ENCODE data around the gene CDK4.
"Not testable (repeated sequence)": the region's sequence is repeated elsewhere in the genome, so short reads cannot be mapped to it uniquely, and the experiment has no call there.

Gene CDK4

DNA sequence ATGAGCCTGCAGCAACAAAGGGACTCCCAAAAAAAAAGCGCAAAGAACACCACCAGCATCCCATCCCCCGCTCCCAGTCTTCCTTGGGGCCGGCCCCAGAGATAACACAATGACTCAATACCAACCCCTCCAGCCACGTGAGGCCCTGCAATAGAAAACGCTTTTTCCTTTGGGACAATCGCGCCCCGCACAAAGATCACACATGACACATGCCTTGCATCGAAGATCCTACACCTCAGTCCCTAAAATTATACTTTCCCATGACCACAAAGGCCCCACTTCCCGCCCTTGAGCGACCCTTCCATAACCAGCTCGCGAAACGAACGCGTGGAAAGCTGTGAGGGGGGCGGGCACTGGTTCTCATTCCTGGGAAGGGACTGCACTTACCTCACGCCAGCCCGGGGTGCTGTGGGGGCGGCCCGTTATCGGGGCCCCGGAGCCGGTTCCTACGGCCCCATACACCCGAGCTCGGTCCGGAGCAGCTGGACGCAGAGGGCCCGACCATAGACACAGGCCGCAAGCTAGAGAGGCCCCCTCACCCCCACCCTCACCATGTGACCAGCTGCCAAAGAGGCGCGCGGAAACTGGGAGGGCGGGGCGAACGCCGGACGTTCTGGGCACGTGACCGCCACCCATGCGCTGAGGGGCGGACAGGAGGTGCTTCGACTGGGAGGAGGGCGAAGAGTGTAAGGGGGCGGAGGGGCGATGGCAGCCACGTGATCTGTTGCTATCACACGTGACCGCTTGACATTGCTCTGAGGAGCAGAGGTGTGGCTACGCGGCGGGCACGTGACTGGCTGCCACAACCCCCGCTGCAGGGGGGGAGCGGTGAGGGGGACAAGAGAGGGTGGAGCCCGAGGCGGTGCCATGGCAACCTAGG lies at the start of gene CDK4:
Gene CDK4 (minus strand): TSS at position 523 of the 880 bp plus-strand sequence. CDS start 593 bp downstream, outside the sequence.
- DNase-seq (ENCODE audit: low spot score), result peak; percentile 100

DNA sequence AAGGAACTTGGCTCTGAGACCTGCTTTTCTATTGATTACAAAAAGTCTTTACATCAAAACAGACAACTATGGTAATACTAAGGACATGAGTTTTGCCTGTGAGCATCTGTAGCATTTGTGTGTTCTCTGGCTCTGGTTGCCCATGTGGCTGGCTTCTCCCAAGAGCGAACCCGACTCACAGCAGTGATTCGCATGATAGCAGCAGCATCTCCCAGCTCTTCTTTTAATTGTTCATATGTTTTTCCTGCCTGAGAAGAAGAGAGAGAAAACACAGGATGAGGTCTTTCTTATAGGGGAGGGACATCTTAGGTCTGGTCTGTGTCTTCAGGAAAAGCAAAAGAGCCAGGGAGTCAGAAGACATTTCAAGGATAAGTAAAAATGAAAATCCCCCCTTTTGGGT lies 48.9 kb upstream of the CDK4 start:
- DNase-seq (ENCODE audit: low spot score), result no peak

DNA sequence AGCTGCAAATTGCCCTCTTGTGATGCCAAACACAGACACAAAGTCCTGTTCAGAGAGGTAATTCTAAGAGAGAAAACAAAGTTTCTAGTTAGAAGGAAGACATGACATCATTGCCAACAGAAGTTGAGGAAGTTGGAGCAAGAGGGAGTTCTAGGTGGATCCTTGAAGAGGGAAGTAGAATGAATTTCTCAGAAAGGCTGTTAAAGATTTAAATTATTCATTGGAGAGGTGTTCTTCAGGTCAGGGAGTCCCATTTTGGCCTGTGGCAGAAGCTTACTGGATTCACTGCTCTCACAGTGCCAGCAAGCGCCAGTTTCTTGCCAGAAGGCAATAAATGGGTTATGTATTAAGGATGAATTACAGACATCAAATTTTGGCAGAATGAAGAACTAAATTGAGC lies 45.8 kb upstream of the CDK4 start:
- DNase-seq (ENCODE audit: low spot score), result peak; percentile 25

- DNase-seq (ENCODE audit: low spot score), result no peak
These were observed 44.9 kb upstream of the CDK4 start for GRCh38 chr12:57796996-57797395.

DNA sequence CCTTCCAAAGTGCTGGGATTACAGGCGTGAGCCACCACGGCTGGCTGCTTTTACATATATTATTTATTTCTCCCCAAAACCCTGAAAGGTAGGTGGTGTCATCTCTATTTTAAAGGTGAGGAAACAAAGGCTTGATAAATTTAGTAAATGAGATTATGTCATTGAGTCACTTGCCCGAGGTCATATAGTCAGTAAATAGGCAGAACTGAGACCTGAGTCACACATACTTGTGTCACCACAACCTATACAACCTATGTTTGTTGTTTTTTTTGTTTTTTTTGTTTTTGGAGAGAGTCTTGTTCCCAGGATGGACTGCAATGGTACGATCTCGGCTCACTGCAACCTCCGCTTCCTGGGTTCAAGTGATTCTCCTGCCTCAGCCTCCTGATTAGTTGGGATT lies 43.2 kb upstream of the CDK4 start:
- DNase-seq (ENCODE audit: low spot score), result peak; percentile 42

DNA sequence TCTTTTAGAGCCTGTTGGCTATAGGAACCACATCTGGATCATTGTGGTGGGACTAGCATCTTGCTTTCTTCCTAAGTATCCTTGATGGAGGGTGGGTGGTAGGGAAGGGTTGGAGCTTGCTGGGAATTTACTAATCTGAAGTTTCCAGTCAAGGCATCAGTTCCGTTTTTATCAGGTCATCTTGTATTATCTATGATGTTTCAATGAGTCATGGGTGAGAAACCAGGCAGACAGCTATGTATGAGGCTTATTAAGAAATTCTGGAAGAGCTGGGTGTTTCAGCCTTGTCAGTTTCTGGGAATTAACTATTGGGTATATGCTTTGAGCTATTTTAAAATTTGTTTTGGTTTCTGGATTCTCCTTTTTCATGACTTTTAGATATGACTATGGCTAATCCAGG lies 41.8 kb upstream of the CDK4 start:
- DNase-seq (ENCODE audit: low spot score), result peak; percentile 54

- DNase-seq (ENCODE audit: low spot score), result no peak
These were observed 31.8 kb upstream of the CDK4 start for GRCh38 chr12:57783861-57784260.

DNA sequence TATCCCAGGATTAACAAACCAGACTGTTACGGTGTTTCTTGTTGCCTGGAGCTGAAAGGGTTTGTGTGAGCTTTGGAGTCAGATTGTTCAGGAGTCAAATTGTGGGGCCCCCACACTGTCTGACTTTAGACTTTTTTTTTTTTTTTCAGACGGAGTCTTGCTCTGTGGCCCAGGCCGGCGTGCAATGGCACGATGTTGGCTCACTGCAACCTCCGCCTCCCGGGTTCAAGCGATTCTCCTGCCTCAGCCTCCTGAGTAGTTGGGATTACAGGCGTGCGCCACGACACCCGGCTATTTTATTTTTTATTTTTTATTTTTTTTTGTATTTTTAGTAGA lies 31.3 kb upstream of the CDK4 start:
- no peak for DNase-seq (ENCODE audit: low spot score)

DNA sequence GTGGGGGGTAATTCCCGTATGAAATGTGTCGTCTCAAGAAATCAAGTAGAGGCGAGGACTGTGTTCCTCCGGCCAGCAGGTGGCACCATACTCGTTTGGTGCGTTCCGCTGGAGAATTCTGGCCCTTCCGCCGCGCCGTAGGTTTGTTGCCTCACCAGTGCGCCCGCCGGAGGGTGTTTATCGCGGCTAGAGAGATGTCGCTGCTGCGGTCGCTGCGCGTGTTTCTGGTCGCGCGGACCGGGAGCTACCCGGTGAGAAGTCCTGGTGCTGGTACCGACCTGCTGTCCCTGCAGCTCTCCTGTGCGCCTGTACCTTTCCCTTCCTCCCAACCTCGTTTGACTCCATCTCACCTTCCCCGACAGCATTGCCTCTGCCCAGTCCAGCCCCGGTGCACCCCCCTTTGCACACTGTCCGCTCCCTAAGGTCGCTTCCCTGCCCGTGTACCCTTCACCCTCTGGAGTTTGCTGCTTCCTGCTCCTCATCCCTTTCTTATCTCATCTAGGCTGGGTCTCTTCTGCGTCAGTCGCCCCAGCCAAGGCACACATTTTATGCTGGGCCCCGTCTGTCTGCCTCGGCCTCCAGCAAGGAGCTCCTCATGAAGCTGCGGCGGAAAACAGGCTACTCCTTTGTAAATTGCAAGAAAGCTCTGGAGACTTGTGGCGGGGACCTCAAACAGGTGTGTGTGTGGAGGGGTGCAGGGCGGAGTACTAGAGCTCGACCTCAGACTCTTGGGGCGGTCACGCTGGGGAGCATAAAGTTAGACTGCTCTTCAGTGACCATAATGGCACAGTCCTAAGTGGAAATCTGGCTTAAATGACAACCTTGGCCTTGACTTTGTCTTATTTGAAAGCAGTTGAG lies 30.7 kb upstream of the CDK4 start, which contains the start of gene TSFM:
Gene TSFM (plus strand): TSS at position 180 of the 858 bp plus-strand sequence. CDS start 15 bp downstream, at position 195.
- DNase-seq (ENCODE audit: low spot score), result peak; percentile 91

DNA sequence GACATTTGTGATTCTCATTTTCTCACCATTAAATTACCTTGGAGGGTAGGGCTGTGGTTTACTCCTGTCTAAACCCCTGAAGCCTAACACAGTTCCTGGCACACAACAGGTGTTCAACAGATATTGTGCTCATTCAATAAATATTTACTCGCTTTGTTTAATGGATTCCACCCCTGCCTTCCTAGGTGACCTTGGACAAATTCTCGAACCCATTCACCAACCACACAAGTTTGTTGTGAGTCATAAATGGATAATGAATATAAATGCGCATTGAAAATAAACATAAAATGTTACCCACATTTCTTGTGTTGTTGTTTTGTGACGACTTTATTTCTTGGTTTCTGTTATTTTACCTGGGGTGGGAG lies 30.1 kb upstream of the CDK4 start:
- DNase-seq (ENCODE audit: low spot score), result no peak

DNA sequence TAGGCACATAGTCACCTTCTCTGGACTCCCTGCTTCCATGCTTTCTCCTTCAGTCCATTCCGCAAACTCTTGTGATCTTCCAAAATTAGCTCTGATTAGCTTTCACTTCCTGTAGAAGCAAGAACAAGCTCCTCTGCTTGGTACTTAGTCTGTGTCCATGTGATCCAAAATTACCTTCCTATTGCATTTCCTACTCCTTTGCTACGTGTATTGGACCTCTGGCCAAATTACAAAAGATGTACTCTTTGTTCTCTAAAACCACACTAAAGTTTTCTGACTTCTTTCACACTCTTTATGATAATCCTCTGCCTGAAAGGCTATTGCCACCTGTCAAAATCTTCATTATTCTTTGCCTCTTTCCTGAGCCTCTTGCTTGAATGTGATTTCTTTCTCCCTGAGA lies 29.7 kb upstream of the CDK4 start:
- no peak for DNase-seq (ENCODE audit: low spot score)

DNA sequence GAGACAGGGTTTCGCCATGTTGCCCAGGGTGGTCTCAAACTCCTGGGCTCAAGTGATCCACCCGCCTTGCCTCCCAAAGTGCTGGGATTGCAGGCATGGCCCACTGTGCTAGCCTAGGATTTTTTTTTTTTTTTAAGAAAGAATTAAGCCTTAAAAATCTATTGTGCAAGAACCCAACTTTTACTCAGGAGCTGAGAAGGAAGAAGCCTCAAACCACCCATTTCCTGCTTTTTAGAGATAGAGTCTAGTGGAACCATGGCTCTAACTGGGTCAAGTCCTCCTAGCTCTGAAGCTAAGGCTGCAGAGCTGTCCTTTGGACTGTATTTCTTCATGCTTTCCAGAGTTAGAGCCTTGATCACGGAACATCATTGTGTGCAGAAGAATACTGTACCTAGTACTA lies 29.1 kb upstream of the CDK4 start:
- no peak for DNase-seq (ENCODE audit: low spot score)

DNA sequence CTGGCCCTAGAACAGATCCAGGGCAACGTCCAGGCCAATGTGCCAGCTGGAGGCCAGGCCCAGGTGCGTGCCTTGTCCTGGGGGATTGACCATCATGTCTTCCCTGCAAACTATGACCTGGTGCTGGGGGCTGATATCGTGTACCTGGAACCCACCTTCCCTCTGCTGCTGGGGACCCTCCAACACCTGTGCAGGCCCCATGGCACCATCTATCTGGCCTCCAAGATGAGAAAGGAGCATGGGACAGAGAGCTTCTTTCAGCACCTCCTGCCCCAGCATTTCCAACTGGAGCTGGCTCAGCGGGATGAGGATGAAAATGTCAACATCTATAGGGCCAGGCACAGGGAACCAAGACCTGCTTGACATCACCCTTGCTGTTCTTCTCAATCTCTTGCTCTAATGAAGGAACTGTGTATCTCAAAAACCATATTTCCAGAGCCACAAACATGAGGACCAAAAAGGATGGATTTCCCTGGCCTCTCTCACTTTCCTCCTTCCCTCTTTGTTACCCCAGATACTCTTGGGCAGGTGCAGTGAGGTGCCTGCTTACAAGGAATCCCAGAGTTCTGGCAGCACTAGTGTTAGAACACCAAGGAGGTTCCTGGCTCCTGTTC lies 28.3 kb upstream of the CDK4 start:
- no peak for DNase-seq (ENCODE audit: low spot score)

DNA sequence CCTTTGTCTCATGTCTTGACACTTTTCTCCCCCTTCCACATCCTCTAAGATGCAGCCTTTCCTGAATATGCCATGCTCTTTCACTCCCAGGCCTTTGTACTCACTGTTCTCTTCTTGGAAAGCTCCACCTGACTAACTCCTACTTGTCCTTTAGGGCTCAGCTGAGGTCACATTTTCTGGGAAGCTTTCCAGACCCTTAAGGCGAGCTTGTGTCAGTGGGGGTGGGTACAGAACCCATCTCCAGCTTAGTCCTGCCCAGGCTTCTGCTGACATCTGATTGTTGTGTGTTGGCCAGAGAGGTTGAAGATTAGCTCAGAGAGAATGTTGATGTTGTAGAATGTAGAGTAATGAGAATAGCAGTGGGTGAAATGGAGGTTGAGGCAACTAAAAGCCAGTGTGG lies 27.6 kb upstream of the CDK4 start:
- DNase-seq (ENCODE audit: low spot score), result no peak

DNA sequence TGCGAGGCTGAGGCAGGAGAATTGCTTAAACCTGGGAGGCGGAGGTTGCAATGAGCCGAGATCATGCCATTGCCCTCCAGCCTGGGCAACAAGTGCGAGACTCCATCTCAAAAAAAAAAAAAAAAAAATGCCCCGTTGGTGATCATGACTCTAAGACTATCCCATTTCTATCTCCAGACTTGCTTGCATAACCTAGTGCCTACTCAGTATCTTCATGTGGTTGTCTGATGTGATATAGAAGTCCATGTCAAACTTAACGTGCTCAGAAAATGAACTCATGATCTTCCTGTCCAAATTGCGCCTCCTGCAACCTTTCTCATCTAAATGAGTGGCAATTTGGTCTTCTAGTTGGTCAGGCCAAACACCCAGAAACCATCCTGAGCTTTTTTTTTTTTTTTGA lies 25.8 kb upstream of the CDK4 start:
- DNase-seq (ENCODE audit: low spot score), result no peak

DNA sequence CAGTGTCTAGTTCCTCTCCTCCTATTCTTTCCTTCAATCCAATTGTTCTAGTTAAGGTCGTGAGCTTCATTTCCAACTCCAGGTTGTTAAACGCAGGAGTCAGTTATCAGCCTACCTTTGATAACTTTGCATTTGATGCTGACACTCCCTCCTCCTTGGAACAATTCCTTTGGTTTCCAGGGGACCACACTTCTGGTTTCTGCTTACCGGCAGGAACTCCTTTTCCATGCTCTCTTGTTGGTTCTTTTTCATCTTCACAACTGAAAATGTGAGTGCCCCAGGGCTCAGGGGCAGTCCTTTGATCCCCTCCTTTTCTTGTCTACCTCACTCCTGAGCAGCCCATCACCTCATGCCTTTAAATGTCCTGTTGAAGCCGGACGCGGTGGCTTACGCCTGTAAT lies 25.3 kb upstream of the CDK4 start:
- no peak for DNase-seq (ENCODE audit: low spot score)

DNA sequence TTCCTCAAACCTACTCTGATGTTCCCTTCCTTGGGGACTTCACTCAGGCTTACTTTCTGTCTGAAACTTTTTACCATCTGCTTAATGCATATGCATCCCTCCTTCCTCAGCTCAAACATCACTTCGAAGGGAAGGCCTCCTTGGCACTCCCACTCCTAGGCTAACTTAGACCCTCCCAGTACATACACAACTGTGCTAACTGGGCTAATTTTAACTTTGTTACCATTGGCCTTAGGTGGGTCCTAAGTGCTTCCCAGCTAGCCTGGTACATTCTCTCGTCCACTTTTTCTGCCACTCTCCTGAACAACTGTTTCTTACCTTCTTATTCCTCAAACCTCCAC lies 24.1 kb upstream of the CDK4 start:
- no peak for DNase-seq (ENCODE audit: low spot score)

- no peak for DNase-seq (ENCODE audit: low spot score)
These were observed 23.6 kb upstream of the CDK4 start for GRCh38 chr12:57775563-57776246.

DNA sequence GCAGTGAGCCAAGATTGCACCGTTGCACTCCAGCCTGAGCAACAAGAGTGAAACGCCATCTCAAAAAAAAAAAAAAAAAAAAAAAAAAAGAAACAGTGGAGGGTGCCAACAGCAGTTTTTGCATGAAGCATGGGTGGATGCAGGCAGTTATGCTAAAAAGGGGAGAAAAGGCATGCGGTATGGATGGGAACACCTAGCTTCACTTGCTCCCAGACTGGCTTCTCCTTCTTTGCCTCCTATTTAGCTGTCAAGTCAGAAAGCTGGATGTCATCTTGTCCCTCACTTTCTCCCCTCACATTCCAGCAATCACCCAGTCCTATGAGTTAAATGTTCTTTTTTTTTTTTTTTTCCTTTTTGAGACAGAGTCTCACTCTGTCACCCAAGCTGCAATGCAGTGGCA lies 22.9 kb upstream of the CDK4 start:
- no peak for DNase-seq (ENCODE audit: low spot score)

DNA sequence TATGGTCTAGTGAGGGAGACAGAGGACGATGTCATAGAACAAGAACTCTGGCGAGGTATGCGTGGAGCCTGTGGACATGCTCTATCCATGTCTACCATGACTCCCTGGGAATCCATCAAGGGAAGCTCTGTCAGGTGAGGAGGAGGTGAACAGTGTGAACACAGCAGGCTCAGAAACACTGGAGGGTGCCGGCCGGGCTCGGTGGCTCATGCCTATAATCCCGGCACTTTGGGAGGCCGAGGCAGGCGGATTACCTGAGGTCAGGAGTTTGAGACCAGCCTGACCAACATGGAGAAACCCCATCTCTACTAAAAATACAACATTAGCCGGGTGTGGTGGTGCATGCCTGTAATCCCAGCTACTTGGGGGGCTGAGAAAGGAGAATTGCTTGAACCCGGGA lies 22.5 kb upstream of the CDK4 start:
- DNase-seq (ENCODE audit: low spot score), result not testable (repeated sequence)

DNA sequence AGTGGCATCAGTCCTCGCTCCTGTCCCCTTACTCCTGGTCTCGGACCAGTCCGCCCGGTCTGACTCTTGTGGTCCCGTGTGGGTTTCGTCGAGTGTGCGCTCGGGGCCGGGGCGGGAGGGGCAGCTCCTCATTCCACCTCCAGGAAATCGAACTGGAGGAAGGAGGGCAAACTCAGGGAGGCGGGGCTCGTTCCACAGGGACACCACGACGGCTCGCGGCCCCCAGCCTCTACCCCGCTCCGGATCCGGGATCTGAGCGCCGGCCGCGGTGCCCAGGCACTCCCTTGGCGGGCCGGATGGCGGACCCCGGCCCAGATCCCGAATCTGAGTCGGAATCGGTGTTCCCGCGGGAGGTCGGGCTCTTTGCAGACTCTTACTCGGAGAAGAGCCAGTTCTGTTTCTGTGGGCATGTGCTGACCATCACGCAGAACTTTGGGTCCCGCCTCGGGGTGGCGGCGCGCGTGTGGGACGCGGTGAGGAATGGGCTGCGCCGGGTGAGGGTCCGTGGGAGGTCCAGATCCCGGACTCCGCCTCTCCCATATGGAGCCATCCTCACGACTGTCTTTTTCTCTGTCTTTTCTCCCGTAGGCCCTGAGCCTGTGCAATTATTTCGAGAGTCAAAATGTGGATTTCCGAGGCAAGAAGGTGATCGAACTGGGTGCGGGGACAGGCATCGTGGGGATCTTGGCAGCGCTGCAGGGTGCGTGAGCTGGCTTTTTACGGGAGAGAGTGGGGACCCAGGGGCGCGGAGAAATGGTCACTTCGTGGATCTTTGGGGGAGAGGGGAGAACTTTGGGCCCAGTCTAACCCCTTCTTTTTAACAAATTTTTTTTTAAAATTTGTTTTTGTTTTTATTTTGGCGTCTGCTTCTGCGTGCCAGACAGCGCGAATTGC lies 20.6 kb upstream of the CDK4 start, which contains the start of gene EEF1AKMT3:
Gene EEF1AKMT3 (plus strand): TSS at position 186 of the 894 bp plus-strand sequence. CDS start 111 bp downstream, at position 297.
- DNase-seq (ENCODE audit: low spot score), result peak; percentile 66
